Left renal cortex interstitium (tissue), 4 donors: Measurements from ENCODE around the gene ST3GAL4. TPM values are rescaled to one million over a fixed set of nuclear protein-coding genes. Genes with fewer than 3 reads are reported as not detected.

Source experiments
- DNase-seq, 4 donors: peaks; one replicate each; pipeline ENCODE4 v3.0.0-alpha.2; 2013; ENCODE audit warnings: low read depth in 4 of 4, low spot score in 2 of 4, missing footprints in 1 of 4
- polyA plus RNA-seq, 4 donors: library from polyadenylated mRNA; unstranded; fragments of 120-200 nt; gene quantifications; one replicate each; pipeline ENCODE4 v1.2.1, GENCODE V29; 2013; ENCODE audit not compliant: insufficient read length in 4 of 4

The ST3GAL4 gene
- polyA plus RNA-seq, 4 donors: 15.4 to 24.5 (median 17.7) TPM

DNA sequence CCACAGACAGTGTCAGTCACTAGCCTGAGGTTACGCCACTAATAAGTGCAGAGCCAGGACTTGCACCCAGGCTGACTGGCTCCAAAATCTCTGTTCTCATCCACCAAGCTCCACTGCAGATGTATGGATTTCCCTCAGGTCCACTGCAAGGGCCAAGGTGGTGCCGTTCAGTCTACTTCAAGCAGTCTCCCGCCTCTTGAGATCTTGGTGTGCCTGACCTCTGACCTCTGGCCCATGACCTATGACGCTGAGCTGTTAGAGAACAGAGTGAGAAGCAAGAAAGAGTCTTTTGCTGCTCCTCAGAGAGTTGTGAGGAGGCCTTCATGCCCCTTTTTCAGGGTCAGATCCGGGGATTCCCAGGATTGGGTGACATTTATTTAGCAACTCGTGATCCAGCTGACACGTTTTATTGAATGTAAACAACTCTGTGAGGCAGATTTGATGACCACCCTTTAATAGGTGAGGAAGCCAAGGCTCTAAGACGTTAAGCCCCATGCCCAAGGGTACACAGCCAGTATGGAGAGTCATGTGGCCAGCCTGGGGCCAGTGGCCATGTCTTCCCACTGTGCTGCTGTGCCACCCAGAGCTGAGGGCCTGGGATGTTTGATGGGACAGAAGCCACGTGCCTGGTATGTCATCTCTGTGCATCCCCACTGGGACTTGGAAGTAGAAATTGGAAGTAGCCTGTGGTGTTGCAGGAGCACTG is 26.4 kb upstream of the ST3GAL4 start:
- no peak for DNase-seq

- no peak for DNase-seq
Measured at GRCh38 chr11:126329644-126330211, 25.8 kb upstream of the ST3GAL4 start.

DNA sequence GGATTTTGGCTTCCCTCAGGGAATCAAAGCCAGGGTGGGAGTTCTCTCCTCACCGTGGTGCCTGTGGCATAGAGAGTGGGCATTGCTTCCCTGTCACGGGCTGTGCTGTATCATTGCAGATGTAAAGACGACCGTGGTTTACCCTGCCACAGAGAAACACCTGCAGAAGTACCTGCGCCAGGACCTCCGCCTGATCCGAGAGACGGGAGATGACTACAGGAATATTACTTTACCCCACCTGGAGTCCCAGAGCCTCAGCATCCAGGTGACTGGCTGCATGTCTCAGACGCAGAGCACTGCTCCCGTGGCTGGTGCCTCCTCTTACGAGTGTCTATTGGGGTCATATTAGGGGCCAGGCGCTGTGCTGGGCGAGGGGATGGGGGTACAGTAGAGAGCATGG is 24.2 kb upstream of the ST3GAL4 start:
- DNase-seq: no peak

GRCh38 chr11:126332221-126332711 is 23.2 kb upstream of the ST3GAL4 start:
- no peak for DNase-seq

- no peak for DNase-seq
Measured at GRCh38 chr11:126333142-126333541, 22.3 kb upstream of the ST3GAL4 start.

DNA sequence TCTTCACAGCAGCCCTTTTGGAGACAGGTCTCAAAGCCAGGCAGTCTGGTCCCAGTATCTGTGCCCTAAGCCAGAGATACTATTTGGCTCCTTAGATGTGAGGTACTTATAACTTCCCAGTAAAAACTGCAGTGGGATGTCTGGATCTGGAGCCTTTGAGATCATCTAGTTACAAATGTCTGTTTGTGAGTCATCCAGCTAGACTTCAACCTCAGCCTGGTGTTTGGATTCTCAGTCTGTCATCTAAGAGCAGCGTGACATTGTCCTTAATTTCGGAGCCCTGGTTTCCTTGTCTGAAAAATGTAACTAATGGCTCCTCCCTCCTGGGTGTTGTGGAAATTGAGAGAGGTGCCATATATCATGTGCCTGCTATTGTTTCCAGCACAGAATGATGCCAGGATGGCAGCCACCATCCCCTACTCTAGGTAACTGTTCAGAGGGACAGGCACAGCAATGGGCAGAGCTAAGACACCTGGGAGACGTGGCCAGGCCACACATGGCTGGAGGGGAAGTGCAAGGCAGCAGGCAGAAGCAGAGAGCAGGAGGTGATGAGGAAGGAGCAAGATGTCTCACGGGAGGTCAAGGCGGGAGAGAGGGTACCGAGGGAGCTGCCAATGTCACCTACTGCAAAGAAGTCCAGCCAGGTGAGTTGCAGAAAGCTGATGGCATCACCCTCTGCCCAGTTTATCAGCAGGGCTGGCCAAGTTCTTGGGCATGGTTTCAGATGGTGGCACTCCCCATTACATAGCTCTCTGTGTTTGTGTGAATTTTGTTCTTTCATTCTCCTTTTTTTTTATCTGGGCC is 20.6 kb upstream of the ST3GAL4 start:
- DNase-seq: no peak

DNA sequence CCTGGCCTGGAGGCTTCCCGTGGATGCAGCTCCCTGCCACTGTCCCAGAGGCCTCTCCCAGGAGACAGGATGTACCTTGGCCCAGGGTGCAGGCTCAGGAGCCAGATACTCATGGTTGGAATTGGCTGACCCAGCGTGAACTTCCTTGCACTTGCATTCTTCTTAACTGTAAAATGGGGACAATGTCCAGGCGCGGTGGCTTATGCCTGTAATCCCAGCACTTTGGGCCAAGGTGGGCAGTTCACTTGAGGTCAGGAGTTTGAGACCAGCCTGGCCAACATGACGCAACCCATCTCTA is 20.1 kb upstream of the ST3GAL4 start:
- DNase-seq: no peak

GRCh38 chr11:126336138-126336541 is 19.3 kb upstream of the ST3GAL4 start:
- no peak for DNase-seq

DNA sequence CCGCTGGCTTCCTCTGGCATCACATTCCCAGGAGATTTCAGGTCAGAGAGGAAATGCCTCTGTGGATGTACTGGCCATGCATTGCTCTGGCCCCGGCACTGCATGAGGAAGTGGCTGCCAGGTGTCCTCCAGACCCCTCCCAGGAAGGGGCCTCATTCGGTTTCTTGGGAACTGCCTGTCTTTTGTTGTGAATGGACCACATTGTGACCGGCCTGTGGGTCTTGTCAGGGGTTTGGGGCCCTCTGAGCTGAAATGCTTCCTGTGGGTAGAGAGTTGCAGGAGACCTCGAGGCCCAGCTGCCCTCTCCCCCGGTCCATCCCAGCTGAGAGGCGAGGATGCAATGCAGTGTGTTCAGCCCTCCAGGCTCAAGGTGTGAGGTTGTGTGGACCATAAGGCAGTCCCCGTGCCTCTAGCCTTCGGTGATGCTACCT is 18.8 kb upstream of the ST3GAL4 start:
- DNase-seq: no peak

DNA sequence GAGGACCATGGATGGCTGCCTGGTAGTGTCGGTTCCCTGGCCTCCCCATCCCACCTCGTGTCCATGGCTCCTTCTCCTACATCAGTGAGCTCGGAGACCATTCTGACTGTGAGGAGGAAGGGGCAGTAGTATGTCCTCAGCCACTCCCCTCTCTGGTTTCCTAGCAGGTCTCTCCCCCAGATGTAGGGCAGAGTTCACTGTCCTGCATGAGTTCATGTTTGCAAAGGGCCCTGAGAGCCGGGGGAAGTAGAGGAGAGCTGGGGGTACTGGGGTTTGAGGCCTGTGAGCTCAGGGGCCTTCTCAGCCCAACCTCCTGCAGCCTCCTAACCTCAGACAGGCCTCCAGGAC is 18.4 kb upstream of the ST3GAL4 start:
- DNase-seq: no peak

- DNase-seq: no peak
Measured at GRCh38 chr11:126337474-126338241, 17.8 kb upstream of the ST3GAL4 start.

DNA sequence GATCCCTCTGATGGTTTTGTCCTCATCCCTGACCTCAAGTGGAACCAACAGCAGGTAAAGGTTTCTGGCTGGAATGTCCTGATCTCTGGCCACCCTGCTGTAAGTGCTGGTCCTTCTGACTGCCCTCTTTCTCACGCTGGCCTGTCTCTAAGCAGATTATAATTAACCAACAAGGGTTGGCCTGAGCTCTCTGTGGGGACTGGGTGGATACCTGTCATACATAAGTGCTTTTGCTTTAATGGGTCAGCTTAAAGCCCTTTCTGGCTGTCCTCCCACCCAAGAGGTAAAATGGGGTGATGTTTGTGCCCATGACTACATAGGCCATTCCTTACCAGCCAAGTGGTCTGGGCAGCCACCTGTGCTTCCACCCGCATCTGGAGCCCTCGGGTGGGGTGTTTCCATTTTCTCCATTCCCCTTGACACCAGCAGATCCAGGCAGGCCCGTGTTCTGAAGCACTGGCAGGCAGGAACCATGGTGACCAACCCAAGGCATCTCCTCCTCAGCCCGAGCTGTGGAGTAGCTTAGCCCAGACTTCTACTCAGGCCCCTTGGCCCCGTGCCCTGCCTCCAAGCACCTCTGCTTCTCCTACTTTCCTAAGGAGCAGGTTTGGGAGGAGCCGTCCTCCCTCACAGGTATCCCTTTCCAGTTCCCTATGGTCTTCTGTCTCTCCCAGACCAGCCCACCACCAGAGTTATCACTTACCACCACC is 17.0 kb upstream of the ST3GAL4 start:
- no peak for DNase-seq

DNA sequence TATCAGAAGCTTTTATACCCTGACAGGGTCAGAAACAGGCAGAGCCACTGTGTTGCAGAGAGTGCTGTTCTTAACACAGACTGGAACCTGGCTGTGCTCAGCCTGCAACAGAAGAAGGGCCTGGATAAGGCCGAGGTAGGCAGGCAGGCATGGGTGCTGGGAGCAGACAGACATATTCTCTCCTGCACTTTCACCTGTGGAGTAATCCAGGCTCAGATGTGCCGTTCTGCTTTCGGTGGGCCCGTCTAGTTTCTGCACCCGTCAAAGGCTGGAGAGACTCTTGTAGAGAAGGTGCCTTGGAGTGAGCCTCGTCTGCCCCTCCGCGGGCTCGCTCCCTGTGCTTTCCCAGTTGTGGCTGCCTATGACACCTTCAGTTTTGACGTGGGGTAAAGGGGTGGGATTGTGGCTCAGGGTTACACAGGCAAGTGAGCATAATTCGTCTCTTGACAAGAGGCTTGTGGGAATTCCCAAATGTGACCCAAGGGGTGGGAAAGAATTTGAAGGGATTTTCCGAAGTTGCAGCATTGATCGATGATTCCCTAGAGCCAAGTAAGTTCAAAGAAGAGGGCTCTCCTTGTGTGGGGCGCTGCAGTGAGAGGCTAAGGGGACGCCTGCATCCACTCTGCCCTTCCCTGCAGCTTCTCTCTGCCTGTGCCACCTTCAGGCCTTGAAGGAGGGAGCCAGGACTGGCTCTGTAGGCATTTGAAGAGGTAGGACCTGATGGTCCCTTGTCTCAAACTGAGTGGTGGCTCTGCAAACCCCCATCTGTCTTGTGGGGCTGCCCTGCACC is 16.2 kb upstream of the ST3GAL4 start:
- DNase-seq: no peak

DNA sequence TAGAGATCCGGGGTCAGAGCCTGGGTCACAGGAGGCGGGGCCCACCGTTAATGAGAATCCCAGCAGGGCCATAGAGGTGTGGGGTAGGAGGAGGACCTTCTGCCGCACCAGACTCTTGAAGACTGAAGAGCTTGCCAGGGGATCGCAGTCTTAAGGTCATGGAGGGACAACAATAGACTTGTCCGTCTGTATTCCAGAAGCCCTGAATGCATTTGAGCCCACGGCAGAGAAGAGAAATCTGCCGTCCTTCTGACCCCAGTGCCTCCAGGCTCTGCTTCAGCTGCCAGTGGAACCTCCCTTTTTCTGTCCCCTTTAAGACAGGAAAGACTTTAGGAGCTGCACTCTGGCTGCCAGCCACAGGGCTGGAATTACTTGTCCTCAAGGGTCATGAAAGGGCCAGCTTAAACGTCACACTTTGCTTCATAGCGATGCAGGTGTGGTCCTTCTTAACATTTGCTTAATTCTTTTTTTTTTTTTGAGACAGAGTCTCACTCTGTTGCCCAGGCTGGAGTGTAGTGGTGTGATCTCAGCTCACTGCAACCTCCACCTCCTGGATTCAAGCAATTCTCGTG is 15.5 kb upstream of the ST3GAL4 start:
- no peak for DNase-seq

- DNase-seq: no peak
Measured at GRCh38 chr11:126340960-126341606, 14.4 kb upstream of the ST3GAL4 start.

DNA sequence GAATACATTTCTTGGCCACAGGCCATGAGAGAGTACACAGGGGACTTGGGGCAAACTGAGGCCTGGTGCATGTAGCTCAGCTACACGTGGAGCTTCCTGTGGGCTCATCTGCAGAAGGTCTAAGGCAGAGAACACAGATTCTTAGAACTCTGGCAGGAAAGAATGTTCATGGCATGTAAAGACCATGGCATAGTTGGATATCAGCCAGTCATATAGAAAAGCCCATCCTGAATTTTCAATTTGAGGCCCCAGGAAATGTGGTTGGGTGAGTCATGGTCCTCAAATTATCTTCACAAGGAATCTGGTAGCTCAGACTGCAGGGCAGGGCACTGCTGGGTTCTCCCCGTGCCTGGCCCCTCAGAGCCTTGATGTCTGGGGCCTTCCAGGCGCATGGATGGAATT is 13.7 kb upstream of the ST3GAL4 start:
- no peak for DNase-seq

DNA sequence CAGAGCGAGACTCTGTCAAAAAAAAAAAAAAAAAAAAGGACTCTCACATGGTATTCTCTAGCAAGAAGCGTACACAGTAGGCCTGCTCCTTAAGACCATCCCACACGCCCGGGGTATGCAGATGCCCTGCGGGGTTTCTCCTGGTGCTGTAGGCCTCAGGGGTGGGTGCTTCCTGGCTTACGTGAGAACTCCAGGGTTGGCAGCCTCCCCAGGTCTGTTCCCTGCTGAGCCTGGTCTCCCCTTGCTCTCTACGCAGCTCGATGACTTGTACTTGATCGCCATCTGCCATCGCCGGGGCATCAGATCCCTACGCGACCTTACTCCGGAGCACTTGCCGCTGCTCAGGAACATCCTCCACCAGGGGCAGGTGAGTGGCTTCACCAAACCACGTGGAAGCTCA is 12.4 kb upstream of the ST3GAL4 start:
- no peak for DNase-seq

DNA sequence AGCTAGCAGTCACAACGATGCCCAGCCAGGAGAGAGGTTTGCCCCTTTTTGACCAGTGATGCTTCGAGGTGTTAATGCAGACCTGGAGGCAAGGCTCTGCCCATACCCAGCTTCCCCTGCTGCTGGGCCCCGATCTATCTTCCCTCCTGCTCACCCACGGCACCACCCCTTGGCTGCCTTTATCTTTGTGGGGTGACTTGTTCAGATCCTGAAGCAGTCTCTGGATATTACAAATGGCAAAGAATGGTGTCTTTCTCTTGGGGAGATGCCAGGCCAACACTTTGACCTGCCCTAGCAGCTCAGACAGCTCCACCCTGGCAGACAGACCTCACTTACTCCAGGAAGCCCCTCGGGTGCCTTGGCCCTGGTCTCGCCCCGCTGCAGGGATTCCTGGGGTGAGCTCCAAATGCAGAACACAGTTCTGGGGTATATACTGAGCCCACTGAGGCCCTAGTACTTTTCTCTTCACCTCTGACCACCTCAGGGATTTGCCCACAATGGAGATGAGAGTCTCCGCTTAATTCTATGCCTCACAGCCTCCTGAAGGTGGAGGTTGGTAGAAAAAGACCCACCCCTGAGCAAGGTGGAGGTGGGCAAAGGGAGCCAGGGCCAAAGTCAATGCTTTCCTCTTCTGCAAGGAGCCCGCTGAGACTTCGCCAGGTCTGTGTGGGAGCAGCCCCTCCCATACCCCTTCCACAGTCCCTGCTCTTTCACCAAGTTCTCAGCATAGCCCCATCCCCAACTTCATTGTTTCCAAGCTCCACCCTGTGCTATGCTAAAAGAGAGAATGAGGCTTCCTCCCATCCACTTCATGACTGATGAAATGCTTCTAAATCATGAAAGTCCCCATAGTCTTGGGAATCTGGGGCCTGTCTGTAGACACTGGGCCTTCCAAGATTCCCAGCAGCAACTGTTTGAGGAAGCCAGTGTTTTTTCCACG is 11.1 kb upstream of the ST3GAL4 start:
- no peak for DNase-seq
